ENCODE measurements around the gene TAMALIN.
"Not testable (repeated sequence)": the region's sequence is repeated elsewhere in the genome, so short reads cannot be mapped to it uniquely, and the experiment has no call there.

The TAMALIN gene

GRCh38 chr12:51970904-51971646 is 35.7 kb upstream of the TAMALIN start:
- H3K4me1 ChIP-seq = peaks cover 66% of the 10 kb centered on the region

DNA sequence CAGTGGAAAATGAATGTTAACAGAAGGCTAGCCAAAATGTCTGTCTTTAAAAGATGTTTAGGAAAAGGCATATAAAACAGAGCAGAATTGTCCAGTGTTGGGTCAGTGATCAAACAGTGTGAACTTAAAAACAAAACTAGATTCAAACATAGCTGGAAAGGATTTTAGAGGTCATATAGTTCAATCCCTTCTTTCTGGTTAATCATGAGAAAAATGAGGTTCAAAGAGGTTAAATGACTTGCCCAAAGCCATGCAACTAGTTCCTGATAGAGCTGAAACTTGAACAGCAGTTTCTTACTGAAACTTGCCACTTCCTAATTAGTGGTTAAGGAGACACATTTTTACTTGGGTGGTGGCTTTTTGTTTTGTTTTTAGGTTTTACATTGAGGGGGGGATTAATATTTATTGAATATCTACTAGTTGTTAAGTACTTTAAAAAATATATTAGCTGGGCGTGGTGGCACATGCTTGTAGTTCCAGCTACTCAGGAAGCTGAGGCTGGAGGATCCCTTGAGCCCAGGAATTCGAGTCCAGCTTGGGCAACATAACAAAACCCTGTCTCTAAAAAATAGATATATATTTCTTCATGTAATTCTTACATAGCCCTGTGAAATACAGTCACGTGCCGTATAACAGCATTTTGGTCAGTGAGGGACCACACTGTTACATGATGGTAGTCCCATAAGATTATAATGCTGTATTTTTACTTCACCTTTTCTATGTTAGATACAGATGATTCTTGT is 34.9 kb upstream of the TAMALIN start:
- Histone ChIP-seq H3K9me3 (no peaks in the 10 kb centered on the region), H3K4me1 (peaks cover 73% of the 10 kb centered on the region), H3K27ac (peak overlapping the region; percentile 49), H3K9ac (0 out of 2 replicates have a peak overlapping the region, but pooled peaks have one; percentile 56), H3K36me3 (peaks cover 21% of the 10 kb centered on the region), H3K4me2 (peak overlapping the region; percentile 85), H3K27me3 (no peaks in the 10 kb centered on the region), H3K4me3 (no peak overlapping the region), H4K20me1 (peaks cover 92% of the 10 kb centered on the region)
- TF ChIP-seq Cebpa-rat (IDR thresholded peaks at IDR 0.05) = no peak

More at GRCh38 chr12:51970904-51971646, 35.7 kb upstream of the TAMALIN start:
- TF ChIP-seq Cebpa-rat (IDR thresholded peaks at IDR 0.05) = no peak
- no peak overlapping the region for H3K9ac ChIP-seq
- no peak overlapping the region for H3K27ac ChIP-seq
- peak overlapping the region; percentile 85 for H3K4me2 ChIP-seq
- peaks cover 13% of the 10 kb centered on the region for H3K36me3 ChIP-seq
- no peaks in the 10 kb centered on the region for H3K9me3 ChIP-seq
- no peak overlapping the region for H3K4me3 ChIP-seq
- H3K27me3 ChIP-seq = no peaks in the 10 kb centered on the region
- H4K20me1 ChIP-seq = peaks cover 96% of the 10 kb centered on the region

DNA sequence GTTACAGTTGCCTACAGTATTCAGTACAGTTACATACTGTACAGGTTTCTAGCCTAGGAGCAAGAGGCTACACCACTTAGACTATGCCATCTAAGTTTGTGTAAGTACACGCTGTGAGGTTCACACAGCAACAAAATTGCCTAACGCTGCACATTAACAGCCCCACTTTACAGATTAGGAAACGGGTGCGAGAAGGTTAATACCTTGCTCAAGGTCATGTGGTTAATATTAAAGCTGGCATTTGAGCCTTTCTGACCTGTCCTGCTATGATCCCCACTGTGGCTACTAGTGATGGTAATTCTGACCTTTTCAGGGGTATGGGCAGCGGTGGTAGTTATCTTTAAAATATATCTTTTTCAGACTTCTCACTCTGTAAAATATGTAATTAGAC is 34.3 kb upstream of the TAMALIN start:
- H3K9ac ChIP-seq = peak overlapping the region; percentile 56
- H3K4me2 ChIP-seq = peak overlapping the region; percentile 85
- peak overlapping the region; percentile 49 for H3K27ac ChIP-seq
- peaks cover 74% of the 10 kb centered on the region for H3K4me1 ChIP-seq
- no peaks in the 10 kb centered on the region for H3K27me3 ChIP-seq
- H3K4me3 ChIP-seq = no peak overlapping the region
- peaks cover 88% of the 10 kb centered on the region for H4K20me1 ChIP-seq
- H3K36me3 ChIP-seq = peaks cover 26% of the 10 kb centered on the region
- no peaks in the 10 kb centered on the region for H3K9me3 ChIP-seq
- no peak for TF ChIP-seq Cebpa-rat (IDR thresholded peaks at IDR 0.05)

DNA sequence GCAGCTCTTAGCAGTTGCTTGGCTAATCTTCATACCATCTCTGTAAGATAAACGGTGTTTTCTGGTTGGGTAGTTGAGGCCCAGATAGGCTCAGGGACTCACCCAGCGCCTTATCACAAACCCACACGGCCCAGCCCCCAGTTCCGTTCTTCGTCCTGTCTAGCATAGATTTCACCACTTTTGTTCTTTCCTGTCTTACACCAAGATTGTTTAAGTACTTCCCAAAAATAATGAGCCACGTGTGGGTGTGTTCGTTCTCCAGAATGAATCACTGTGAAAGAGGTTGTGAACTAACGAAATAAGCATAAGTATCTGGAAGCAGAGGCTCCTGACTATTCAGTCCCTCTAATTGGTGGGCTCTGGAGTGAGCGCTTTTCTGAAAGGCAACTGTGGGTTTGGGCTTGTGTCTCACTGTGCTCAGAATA is 33.9 kb upstream of the TAMALIN start:
- Histone ChIP-seq H4K20me1 (peaks cover 86% of the 10 kb centered on the region), H3K9me3 (no peaks in the 10 kb centered on the region), H3K4me1 (peaks cover 74% of the 10 kb centered on the region), H3K9ac (peak overlapping the region; percentile 56), H3K27ac (peak overlapping the region; percentile 49), H3K36me3 (peaks cover 29% of the 10 kb centered on the region), H3K4me2 (peak overlapping the region; percentile 85), H3K4me3 (no peak overlapping the region), H3K27me3 (no peaks in the 10 kb centered on the region)
- no peak for TF ChIP-seq Cebpa-rat (IDR thresholded peaks at IDR 0.05)

DNA sequence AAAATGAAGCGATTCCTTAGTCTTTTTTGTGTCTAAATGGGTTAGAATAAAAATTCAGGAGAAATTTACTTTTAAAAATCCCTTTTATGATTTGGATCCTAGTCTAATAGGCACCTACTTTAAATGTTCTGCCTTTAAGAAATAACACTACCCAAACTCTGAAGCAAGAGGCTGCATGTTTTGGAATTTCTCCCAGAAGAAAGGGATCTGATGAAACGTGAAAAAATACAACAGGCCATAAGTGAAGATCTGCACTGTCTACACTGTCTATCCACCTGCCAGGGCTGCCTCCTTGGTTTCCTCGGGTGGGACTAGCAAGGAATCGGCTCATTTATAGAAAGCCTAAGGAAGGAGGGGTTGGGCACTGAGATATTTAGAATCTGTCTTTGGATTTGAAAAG is 33.2 kb upstream of the TAMALIN start:
- no peak for TF ChIP-seq Cebpa-rat (IDR thresholded peaks at IDR 0.05)
- Histone ChIP-seq H3K27me3 (no peaks in the 10 kb centered on the region), H4K20me1 (peaks cover 79% of the 10 kb centered on the region), H3K36me3 (peaks cover 36% of the 10 kb centered on the region), H3K27ac (0 out of 2 replicates have a peak overlapping the region, but pooled peaks have one; percentile 0), H3K9me3 (no peaks in the 10 kb centered on the region), H3K4me2 (peak overlapping the region; percentile 85), H3K9ac (peak overlapping the region; percentile 56; the same call in 1 of the 2 replicates), H3K4me3 (no peak overlapping the region), H3K4me1 (peaks cover 74% of the 10 kb centered on the region)

GRCh38 chr12:51974646-51975045 is 32.1 kb upstream of the TAMALIN start:
- H4K20me1 ChIP-seq = peaks cover 68% of the 10 kb centered on the region
- H3K4me1 ChIP-seq = peaks cover 73% of the 10 kb centered on the region
- H3K4me2 ChIP-seq = peak overlapping the region; percentile 85
- no peaks in the 10 kb centered on the region for H3K27me3 ChIP-seq
- TF ChIP-seq Cebpa-rat (IDR thresholded peaks at IDR 0.05) = no peak
- no peak overlapping the region for H3K27ac ChIP-seq
- H3K9me3 ChIP-seq = no peaks in the 10 kb centered on the region
- peaks cover 29% of the 10 kb centered on the region for H3K36me3 ChIP-seq
- no peak overlapping the region; the same call in 1 of the 2 replicates for H3K9ac ChIP-seq
- H3K4me3 ChIP-seq = no peak overlapping the region

DNA sequence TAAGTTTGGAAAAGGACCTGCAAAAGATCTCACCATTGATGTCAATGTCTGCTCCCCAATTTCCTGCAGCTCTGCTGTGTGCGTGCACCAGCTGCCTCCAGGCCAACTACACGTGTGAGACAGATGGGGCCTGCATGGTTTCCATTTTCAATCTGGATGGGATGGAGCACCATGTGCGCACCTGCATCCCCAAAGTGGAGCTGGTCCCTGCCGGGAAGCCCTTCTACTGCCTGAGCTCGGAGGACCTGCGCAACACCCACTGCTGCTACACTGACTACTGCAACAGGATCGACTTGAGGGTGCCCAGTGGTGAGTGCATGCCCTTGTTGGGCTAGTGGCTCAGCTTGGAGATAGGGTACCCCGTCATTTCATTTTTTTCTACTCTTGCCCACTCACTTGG is 31.6 kb upstream of the TAMALIN start:
- H4K20me1 ChIP-seq = peaks cover 63% of the 10 kb centered on the region
- no peak for TF ChIP-seq Cebpa-rat (IDR thresholded peaks at IDR 0.05)
- peaks cover 29% of the 10 kb centered on the region for H3K36me3 ChIP-seq
- H3K4me1 ChIP-seq = peaks cover 69% of the 10 kb centered on the region
- no peak overlapping the region for H3K4me3 ChIP-seq
- H3K4me2 ChIP-seq = peak overlapping the region; percentile 85
- no peaks in the 10 kb centered on the region for H3K9me3 ChIP-seq
- H3K9ac ChIP-seq = no peak overlapping the region; the same call in 1 of the 2 replicates
- H3K27ac ChIP-seq = no peak overlapping the region
- no peaks in the 10 kb centered on the region for H3K27me3 ChIP-seq

DNA sequence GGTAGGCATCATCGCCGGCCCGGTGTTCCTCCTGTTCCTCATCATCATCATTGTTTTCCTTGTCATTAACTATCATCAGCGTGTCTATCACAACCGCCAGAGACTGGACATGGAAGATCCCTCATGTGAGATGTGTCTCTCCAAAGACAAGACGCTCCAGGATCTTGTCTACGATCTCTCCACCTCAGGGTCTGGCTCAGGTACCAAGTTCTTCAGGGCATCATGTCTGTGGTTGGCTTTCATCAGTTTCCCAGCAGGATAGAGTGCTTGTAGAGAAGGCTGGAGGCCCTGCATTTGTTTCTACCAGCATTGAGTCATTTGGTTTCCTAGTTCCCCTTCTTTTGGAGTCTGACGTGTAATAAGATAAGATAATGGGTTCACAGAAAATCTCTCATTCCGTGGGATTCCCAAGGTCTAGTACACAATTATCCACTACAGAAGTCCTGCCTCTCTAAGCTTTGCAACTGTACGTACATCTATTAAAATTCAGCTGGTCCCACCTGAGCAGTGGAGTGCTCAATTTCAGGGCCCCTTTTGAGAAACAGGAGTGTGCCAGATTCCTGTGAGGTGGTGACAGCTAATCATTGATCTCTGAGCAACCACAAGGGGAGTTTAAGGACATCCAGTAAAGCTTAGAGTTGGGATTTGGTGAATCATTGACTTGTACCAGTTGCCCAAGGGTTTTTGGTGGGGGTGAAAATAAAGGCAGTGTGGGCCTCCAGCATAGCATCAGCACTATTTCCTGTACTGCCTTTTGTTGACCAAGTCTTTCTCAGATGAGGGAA is 30.2 kb upstream of the TAMALIN start:
- H3K4me3 ChIP-seq = no peak overlapping the region
- no peak for TF ChIP-seq Cebpa-rat (IDR thresholded peaks at IDR 0.05)
- H3K36me3 ChIP-seq = peaks cover 41% of the 10 kb centered on the region
- H3K9me3 ChIP-seq = no peaks in the 10 kb centered on the region
- H3K27ac ChIP-seq = no peak overlapping the region
- H3K27me3 ChIP-seq = no peaks in the 10 kb centered on the region
- H3K9ac ChIP-seq = no peak overlapping the region
- peaks cover 63% of the 10 kb centered on the region for H3K4me1 ChIP-seq
- H3K4me2 ChIP-seq = peak overlapping the region; percentile 85; the same call in 1 of the 2 replicates
- H4K20me1 ChIP-seq = peaks cover 49% of the 10 kb centered on the region

- H3K4me2 ChIP-seq = no peak overlapping the region
- no peaks in the 10 kb centered on the region for H3K27me3 ChIP-seq
- H3K9me3 ChIP-seq = no peaks in the 10 kb centered on the region
- H3K27ac ChIP-seq = no peak overlapping the region
- no peak overlapping the region for H3K9ac ChIP-seq
- 0 out of 2 replicates have a peak, but pooled peaks have one; percentile 16 for TF ChIP-seq Cebpa-rat (IDR thresholded peaks at IDR 0.05)
- no peak overlapping the region for H3K4me3 ChIP-seq
- H3K36me3 ChIP-seq = peaks cover 49% of the 10 kb centered on the region
- peaks cover 45% of the 10 kb centered on the region for H4K20me1 ChIP-seq
- H3K4me1 ChIP-seq = peaks cover 55% of the 10 kb centered on the region
Measured at GRCh38 chr12:51977320-51977753, 29.4 kb upstream of the TAMALIN start.

GRCh38 chr12:51979306-51979705 is 27.4 kb upstream of the TAMALIN start:
- not testable (repeated sequence) for H3K9me3 ChIP-seq, H3K27ac ChIP-seq, H3K9ac ChIP-seq, H3K4me3 ChIP-seq, H3K4me2 ChIP-seq, H3K27me3 ChIP-seq
- Histone ChIP-seq H3K36me3 (peaks cover 68% of the 10 kb centered on the region), H4K20me1 (peaks cover 27% of the 10 kb centered on the region), H3K4me1 (peaks cover 35% of the 10 kb centered on the region)

Measured in BLaER1 (cell line).